HG03378 (cell line): ENCODE measurements around the gene BOLL.
A peak's percentile ranks its signal among the peaks of the same experiment; 100 is the strongest.
"Not testable (repeated sequence)": the region's sequence is repeated elsewhere in the genome, so short reads cannot be mapped to it uniquely, and the experiment has no call there.

ENCODE experiments used
- ATAC-seq: cut with Tn5 transposase; IDR thresholded peaks from one replicate; pipeline ENCODE4 v1.9.1; 2021; ENCODE audit warnings: mild to moderate bottlenecking, moderate library complexity; ENCODE audit not compliant: unreplicated experiment

BOLL gene

DNA sequence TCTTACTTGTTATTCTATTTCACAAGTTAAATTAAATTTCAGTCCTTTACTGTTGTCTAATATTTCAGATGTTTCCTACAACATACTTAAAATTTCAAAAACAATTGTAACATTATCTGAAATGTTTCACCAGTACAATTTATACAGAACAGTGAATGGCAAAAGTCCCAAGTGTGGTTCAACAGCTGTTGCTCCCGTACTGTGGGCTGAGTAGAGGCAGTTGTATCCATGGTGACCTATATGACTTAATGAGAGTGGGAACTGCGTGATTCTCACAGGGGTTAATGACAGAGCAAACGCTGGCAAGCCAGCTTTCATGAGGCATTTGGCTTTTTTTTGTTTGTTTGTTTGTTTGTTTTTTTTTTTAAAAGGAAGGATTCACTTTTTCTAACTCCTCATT, 13.9 kb upstream of the BOLL start:
- no peak for ATAC-seq

- no peak for ATAC-seq
Measured at GRCh38 chr2:197798187-197798586, 13.1 kb upstream of the BOLL start.

GRCh38 chr2:197795277-197795676, 10.2 kb upstream of the BOLL start:
- ATAC-seq: no peak

DNA sequence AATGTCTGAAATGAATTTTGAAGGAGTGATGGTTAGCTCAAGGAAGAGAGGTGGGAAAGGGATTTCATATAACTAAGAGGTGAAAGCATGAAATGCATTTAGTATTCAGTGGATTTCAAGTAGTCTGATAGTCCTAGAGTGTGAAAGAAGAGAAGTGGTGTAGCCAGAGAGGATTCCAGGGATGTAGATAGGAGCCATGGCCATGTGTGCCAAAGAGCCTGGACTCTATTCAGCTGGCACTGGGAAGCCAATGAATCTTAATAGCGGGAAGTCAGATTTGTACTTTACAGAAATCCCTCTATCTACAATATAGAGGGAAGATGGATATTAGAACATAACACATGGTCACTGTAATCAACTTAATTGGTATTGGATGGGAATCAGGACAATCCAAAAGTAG, 8.3 kb upstream of the BOLL start:
- ATAC-seq: no peak

GRCh38 chr2:197786010-197786877, 1.1 kb upstream of the BOLL start:
- peak; percentile 58 for ATAC-seq

- ATAC-seq: no peak
Measured at GRCh38 chr2:197782126-197782525, 3.0 kb downstream of the BOLL start.

GRCh38 chr2:197779261-197779660, 5.9 kb downstream of the BOLL start:
- ATAC-seq: no peak

DNA sequence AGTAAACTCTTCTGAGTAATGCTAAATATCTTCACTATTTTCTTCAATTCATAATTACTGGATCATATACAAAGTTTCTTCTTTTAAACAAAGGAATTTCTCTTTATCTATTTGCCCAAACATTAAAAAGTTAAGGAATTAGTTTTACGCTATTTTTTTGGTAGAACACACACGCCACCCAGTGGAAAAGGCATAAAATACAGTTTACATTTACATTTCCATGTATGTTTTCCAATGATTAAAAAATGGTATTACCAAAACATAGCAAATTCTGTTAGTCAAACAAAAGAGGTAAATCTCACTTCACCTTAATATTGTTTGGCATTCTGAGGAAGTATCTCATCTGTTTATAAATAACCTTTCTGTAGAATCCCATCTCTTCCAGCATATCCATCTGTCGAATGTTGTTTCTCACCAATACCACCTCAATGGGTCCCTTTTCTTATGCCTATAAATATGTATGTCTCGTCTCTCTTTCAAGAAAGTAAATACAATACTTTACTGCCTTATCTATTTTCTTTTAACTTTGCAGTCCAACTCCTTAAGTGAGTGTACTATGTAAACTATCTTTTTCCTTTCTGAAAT, 7.2 kb downstream of the BOLL start:
- no peak for ATAC-seq

- no peak for ATAC-seq
Measured at GRCh38 chr2:197760293-197760657, 24.8 kb downstream of the BOLL start.

DNA sequence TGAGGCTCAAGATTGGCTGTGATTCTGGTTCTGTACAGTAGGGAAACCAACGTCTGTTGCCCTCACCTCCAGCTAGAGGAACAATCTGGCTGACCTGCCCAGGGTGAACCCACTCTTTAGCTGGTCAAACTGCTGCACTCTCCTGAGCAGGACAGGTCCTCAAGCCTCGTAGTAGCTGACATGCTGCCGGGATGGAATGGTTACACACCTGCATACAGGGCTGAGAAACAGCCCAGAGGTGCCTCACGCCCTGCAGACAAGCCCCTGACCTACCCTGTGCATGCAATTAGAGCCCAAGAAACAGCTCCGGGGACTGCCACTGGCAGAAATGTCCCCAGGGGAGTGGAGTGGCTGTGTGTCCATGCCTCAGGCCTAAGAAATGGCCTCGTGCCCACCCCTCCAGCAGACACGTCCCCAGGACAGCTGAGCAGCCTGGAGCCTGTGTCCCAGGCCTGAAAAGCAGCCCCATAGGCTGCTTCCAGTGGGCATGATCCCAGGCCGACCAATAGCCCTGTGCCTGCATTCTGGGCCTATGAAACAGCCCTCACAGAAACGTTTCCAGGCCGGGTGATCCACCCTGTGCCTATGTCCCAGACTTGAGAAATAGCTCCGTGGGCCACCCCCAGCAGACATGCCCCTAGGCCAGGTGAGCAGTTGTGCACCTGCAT, 25.4 kb downstream of the BOLL start:
- no peak for ATAC-seq

- ATAC-seq: no peak
Measured at GRCh38 chr2:197759013-197759412, 26.1 kb downstream of the BOLL start.

- no peak for ATAC-seq
Measured at GRCh38 chr2:197740200-197740599, 44.9 kb downstream of the BOLL start.

DNA sequence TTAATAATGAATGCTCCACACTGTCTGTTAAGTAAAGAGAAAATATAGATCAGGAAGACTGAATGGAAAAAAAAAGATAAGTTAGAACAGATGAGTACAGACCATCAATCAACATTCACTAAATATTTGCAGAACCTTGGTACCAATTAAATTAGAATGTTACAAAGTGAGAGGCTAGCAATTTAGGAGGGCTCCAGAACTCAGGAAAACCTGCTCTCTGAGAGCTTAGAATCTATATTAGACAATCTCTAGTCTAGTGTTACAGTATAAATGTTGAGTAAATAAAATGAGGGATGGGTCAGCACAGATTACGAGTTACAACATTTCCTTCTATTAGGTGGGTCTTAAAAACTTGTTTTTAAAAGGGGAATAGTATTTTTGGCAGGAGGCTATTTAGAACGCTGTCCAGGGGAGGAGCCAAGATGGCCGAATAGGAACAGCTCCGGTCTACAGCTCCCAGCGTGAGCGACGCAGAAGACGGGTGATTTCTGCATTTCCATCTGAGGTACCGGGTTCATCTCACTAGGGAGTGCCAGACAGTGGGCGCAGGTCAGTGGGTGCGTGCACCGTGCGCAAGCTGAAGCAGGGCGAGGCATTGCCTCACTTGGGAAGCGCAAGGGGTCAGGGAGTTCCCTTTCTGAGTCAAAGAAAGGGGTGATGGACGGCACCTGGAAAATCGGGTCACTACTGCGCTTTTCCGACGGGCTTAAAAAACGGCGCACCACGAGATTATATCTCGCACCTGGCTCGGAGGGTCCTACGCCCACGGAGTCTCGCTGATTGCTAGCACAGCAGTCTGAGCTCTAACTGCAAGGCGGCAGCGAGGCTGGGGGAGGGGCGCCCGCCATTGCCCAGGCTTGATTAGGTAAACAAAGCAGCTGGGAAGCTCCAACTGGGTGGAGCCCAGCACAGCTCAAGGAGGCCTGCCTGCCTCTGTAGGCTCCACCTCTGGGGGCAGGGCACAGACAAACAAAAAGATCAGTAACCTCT, 56.3 kb downstream of the BOLL start:
- not testable (repeated sequence) for ATAC-seq

DNA sequence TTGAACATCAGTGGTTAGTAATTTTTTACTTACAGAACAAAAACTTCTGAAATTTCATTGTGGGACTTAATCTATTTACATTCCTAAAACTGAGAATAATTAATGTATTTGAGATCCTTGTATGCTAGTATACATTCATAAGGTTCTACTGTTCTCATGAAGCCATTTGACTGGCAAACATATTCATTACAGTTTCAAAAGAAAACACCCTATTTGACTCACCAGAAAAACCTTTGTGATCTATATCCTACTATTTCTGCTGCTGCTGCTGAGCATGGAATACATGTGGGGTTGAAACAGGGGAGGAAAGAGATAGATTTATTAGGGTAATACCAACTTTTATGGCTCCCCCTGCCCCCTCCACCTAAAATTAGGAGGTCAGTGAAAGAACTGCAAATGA, 58.1 kb downstream of the BOLL start:
- ATAC-seq: no peak

- ATAC-seq: no peak
Measured at GRCh38 chr2:197717863-197718262, 67.3 kb downstream of the BOLL start.

DNA sequence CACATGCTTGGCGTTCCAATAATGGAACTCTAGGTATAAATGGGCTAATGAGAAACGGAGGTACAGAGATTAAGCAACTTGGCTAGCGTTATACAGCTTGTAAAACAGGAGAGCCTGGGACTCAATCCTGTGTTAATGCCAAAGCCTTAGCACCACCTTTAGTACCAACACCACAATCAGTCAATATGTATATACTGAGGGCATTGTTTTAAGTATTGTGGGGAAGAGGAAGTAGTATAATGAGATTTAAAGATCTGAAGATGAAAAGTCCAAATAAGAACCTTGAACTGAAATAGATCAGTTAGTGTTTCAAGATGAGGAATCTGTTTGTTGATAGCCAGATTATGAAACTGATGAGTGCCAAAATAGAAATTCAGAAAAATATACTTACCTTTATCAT, 71.8 kb downstream of the BOLL start:
- no peak for ATAC-seq

DNA sequence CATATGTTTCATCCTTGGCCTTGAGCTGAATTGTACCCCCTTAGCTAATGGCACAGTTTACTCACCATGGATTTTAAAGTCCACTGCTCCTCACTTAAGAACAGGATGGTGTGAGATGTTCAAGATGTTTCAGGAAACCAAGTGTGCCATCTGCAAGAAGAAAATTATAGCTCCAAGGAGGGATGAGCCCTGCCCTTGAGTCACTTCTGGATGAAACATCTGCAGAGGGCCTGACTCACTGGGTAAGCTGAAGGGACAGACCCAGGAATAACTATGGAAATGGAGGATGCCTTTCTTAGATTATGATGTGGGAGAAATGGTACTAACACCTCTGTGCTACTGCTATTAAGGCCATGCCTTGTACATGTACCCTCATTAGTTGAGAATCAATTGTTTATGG, 73.5 kb downstream of the BOLL start:
- ATAC-seq: no peak

- peak; percentile 89 for ATAC-seq
Measured at GRCh38 chr2:197710424-197711042, 74.6 kb downstream of the BOLL start.

DNA sequence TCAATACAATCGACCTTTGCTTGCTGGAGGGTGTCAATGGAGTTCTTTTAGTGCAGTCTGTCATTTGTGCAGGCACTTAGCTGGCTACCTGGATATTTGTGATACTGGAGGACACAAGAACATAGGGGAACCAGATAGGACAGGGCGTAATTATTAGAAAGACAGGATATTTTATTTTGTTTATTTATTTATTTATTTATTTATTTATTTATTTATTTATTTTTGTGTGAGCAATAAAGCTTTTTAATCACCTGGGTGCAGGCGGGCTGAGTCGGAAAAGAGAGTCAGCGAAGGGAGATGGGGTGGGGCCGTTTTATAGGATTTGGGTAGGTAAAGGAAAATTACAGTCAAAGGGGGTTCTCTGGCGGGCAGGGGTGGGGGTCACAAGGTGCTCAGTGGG, 76.0 kb downstream of the BOLL start:
- ATAC-seq: not testable (repeated sequence)

DNA sequence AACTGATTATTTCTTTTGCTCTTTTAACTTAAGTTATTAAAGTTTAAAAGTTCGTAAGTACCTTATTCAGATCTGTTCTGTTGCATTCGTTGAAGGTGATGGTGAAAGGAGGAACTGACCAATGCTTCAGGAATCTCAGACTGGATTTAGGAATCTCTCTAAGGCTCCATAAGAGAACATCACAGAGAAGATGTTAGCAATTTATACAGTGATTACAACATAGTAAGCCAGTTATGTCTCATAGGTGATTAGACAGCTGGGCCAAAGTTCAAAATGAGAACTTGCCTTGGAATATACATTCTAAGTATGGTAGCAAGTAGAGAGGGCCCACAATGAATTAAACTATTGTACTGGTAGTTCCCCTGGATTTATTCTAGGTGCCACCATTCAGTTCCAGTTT, 76.8 kb downstream of the BOLL start:
- ATAC-seq: no peak
